GM18861 (cell line): ENCODE measurements around the gene PCGF5.
A peak's percentile ranks its signal among the peaks of the same experiment; 100 is the strongest.
"Not testable (repeated sequence)": the region's sequence is repeated elsewhere in the genome, so short reads cannot be mapped to it uniquely, and the experiment has no call there.

Source experiments
- ATAC-seq: cut with Tn5 transposase; IDR thresholded peaks from one replicate; pipeline ENCODE4 v1.9.1; 2021; ENCODE audit not compliant: unreplicated experiment

The PCGF5 gene

DNA sequence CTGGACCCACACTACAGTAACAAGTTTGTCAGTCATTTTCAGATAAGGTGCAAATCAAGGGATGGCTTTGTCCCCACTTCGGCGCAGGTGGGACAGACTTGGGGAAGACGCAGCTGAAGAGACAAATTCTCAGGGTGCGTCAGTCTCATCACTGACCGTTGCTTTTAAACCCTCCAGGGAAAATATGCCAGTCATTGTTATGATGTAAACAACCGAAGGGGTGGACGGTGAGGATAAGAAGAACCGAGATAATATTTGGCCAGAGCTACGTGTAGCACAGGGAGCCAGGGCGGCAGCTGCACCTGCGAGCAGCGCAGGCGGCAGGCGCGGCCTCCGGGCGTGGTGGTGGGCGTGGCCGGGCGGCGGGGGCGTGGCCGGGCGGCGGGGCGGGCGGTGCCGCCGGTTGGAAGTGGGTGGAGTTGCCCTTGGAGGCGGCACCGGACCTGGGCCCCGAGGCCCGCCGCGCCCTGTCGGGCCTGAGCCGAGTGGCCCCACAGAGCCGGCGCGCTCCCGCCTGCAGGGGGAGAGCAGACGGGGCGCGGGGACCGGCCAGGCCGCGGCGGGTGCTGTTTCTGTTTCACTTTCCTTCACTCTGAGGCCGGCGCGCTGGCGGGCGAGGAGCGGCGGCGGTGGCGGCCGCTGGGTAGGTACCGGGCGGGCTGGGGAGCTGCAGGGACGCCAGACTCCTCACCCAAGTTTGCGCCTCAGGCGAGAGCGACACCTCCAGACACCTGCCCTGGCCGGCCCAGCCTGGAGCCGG is at the start of gene PCGF5:
PCGF5 (plus strand) TSS at position 470 of the 760 bp plus-strand sequence. CDS start 2,209 bp downstream, outside the sequence.
- peak; percentile 85 for ATAC-seq

GRCh38 chr10:91171485-91171884 is 49.0 kb upstream of the PCGF5 start:
- ATAC-seq = no peak

- ATAC-seq = no peak
Observed at GRCh38 chr10:91172348-91172747, 48.1 kb upstream of the PCGF5 start.

DNA sequence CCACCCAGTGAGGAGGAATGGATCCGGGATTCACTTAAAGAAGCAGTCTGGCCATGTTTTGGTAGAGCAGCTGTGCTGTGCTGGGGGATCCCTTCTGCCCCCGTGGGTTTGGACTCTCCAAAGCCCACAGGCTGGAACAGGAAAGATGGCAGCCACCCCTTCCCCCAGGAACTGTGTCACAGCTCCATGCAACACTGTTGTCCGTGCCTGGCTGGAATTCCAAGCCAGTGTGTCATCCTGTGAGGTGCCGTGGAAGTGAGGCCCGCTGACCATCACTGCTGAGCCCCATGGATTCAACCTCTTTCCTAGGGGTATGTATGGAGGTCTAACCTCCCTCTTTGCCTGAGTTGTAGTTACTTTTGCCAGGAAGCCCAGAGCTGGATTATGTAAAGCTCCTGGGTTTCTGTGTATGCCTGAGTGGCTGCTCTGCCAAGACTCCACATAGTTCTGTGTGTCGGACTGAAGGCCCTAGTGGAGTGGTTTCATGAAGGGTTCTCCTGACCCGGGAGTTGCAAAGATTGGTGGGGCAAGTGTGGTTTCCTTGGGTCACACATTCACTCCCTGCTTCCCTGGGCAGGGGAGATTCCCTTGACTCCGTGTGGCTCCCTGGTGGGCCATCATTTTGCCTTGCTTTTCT is 35.1 kb upstream of the PCGF5 start:
- ATAC-seq = no peak

GRCh38 chr10:91187156-91187555 is 33.3 kb upstream of the PCGF5 start:
- no peak for ATAC-seq

DNA sequence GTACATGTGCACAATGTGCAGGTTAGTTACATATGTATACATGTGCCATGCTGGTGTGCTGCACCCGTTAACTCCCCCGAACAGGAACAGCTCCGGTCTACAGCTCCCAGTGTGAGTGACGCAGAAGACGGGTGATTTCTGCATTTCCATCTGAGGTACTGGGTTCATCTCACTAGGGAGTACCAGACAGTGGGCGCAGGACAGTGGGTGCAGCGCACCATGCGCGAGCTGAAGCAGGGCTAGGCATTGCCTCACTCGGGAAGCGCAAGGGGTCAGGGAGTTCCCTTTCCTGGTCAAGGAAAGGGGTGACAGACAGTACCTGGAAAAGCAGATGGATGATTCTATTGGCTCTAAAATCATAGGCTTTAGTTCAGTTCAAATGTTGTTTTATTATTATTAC is 32.5 kb upstream of the PCGF5 start:
- ATAC-seq = not testable (repeated sequence)

DNA sequence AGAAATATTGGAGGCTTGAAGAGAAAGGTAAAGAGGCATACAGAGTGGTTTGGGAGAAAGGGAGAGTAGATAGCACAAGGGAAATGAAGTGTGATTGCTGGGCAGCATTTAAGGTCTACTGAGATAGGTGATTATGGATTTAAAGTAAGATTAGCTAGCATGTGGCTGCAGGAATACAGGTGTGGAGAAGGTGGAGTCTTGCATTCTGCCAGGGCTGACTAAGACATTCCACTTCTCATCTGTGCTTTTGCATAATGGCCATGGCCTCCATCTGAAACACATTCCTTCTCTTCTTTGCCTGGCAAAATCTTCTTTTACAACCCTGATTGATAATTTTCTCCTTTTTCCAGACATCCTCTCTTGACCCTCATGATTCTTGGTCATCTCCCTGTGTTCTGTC is 31.6 kb upstream of the PCGF5 start:
- no peak for ATAC-seq

DNA sequence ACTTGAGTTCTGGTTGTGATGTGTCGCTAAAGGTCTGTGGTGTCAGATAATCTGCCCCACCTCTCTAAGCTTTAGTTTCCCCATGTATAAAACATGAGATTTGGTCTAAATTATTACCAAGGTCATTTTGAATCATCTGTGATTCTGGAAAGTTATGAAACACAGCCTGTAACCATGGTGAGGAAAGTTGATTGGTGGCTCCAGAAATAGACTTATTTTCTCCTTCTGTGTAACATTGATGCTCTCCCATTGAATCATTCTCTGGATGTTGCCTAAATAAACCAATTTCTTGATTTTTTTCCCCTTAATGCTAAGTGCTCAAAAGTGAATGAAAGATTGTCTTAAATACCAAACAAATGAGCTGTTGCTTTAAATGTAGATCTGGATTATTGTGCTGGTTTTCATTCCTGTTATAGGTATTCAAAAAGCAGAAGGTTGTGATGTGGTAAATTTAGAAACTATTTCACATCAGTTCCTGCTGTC is 30.0 kb upstream of the PCGF5 start:
- ATAC-seq = no peak

GRCh38 chr10:91190876-91191583 is 29.4 kb upstream of the PCGF5 start:
- ATAC-seq = peak; percentile 59

DNA sequence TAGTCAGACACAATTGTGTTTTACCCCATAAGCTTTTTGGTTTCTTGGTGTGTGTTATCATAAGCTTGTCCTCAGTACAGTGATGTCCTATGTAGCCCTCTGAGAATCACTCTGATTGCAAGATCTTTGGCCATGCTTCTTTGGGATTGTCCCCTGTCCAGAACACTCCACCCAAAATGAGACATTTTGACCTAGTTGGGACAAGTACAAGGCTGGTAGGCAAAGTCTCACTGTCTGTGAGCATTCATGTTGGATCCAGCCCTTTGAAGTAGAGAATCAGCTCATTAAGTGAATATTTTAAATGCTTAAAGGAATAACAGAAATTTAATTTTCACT is 28.9 kb upstream of the PCGF5 start:
- ATAC-seq = no peak

DNA sequence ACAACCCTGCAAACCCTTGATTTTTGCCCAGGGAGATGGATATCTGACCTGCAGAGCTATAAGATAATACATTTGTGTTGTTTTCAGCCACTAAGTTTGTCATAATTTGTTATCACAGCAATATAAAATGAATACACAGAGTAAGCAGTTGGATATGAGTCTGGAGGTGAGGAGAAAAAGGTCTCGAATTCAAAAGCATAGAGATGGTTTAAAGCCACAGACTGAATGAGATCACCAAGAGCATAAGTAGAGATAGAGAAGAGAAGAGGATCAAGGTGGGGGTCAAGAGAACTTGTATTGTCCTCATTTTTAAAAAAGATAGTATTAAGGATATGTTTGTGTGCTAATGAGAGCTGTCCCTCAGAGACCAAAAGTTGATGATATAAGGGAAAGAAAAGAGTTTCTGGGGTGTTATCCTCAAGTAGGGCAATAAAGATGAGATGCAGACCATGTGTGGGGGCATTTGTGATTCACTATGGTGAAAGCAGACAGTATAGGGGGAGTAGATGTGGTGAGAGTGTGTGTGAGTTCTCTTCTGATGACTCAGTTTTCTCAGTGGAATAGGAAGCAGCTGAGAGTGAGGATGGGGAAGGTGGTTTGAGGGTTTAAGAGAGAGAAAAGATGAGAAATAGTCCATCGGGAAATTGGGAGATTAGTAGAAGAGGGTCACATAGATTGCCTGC is 25.8 kb upstream of the PCGF5 start:
- no peak for ATAC-seq

DNA sequence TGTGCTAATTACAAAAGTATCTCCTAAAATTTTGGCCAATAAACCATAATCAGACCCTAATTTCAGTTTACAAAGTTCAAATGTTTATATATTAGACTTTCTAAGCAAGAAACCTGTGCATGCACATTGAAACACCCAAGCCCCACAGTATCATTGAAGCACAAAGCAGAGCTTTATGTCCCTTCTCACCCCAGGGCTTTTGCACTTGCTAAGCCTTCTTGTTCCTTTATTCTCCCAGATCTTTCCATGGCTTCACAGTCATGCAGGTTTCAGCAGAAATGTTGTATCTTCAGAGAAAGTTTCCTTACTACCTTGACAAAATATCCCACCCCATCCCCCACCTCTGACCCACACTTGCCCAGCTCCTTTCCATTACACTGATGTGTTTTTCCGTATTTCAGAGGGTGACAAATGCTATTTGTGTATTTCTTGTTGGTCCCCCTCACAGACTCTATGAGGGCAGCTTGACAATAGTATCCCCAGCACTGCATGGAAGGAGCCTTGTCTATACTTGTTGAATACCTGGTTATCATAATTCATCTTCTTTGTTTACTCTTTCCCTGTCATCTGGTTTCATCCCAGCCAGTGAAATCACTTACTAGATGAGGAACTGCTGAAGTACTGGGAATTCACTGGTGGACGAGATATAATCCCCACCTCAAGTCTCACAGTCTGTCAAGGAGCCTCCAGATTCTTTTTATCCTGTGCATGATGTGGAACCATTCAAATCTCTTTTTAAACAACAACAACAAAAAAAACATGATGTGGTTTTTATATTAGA is 24.0 kb upstream of the PCGF5 start:
- no peak for ATAC-seq

GRCh38 chr10:91197127-91197526 is 23.3 kb upstream of the PCGF5 start:
- no peak for ATAC-seq

GRCh38 chr10:91198781-91199180 is 21.7 kb upstream of the PCGF5 start:
- ATAC-seq = peak; percentile 71

GRCh38 chr10:91200314-91201212 is 19.9 kb upstream of the PCGF5 start:
- no peak for ATAC-seq

GRCh38 chr10:91201213-91201996 is 19.1 kb upstream of the PCGF5 start:
- peak; percentile 53 for ATAC-seq

DNA sequence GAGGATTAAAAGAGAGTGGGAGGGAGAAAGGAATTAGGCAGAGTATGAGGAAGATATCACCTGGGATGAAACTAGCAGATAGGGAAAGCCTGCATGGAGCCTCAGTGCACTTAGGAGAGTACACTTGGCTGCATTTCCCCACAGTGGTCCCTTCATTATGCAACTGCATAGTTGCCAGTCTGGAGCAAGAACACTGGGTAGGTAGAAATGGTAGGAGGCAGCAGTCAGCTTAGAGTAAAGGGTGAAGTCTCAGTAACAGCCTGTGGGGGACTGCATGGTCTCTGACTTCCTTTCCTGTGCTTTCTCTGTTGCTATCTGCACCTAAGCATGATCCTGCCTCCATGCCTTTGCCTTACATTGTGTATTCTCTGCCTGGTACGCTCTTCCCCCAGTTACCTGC is 14.0 kb upstream of the PCGF5 start:
- no peak for ATAC-seq

GRCh38 chr10:91206837-91207474 is 13.5 kb upstream of the PCGF5 start:
- ATAC-seq = no peak
